Panc1 (cell line): ENCODE data around the gene ETFA. TPM values are rescaled to one million over a fixed set of nuclear protein-coding genes. Genes with fewer than 3 reads are reported as not detected.

ENCODE experiments used
- ATAC-seq: fragments of 200-7000 bp; cut with Tn5 transposase; 2 replicates; pipeline ENCODE4 v1.9.1; 2020; ENCODE audit warnings: mild to moderate bottlenecking, moderate library complexity
- BruUV-seq: library from RNA; stranded (reverse); fragments of 400-500 nt; replicated peaks from 2 replicates; lab custom pipeline; 2021; lab: Mats Ljungman, UMichigan
- CTCF ChIA-PET: fragments of 300-600 bp; sonication (Branson Sonifier 250); formaldehyde crosslinking; loops from one replicate; lab custom pipeline; 2022; ENCODE audit warnings: antibody characterized with exemption; lab: Charles Lee
- POLR2A ChIA-PET: fragments of 300-600 bp; sonication (Branson Sonifier 250); formaldehyde crosslinking; loops from one replicate; lab custom pipeline; 2022; ENCODE audit warnings: antibody characterized with exemption; lab: Charles Lee
- DNase-seq: peaks from one replicate; pipeline ENCODE4 v3.0.0-alpha.2; 2010; ENCODE audit warnings: low read depth, low spot score
- H3K27ac ChIP-seq: 2 replicates; pipeline ENCODE4 v1.5.1; 2011; ENCODE audit warnings: mild to moderate bottlenecking, low read length, inconsistent platforms
- H3K27me3 ChIP-seq: fragments of 200-500 bp; sonication (Bioruptor generic); 2 replicates; pipeline ENCODE4 v1.6.0; 2014; ENCODE audit warnings: low read length, inconsistent platforms; ENCODE audit not compliant: control insufficient read depth, insufficient read depth
- H3K36me3 ChIP-seq: fragments of 200-500 bp; sonication (Bioruptor generic); 2 replicates; pipeline ENCODE4 v1.5.1; 2014; ENCODE audit warnings: inconsistent platforms, mild to moderate bottlenecking, low read length, moderate library complexity; ENCODE audit not compliant: control insufficient read depth, insufficient read depth
- H3K4me1 ChIP-seq: 2 replicates; pipeline ENCODE4 v1.5.1; 2011; ENCODE audit warnings: inconsistent platforms, mild to moderate bottlenecking, low read length, moderate library complexity; ENCODE audit not compliant: control insufficient read depth, insufficient read depth
- H3K4me3 ChIP-seq, 2 experiments: 2 replicates each; pipeline ENCODE4 v1.5.1; 2011 to 2012; ENCODE audit warnings: low read depth in 2 of 2, low read length in 2 of 2, mild to moderate bottlenecking in 2 of 2, inconsistent platforms in 1 of 2, moderate library complexity in 1 of 2
- H3K9me3 ChIP-seq: fragments of 200-500 bp; sonication (Bioruptor generic); 2 replicates; pipeline ENCODE4 v1.5.1; 2014; ENCODE audit warnings: low read depth, mild to moderate bottlenecking, inconsistent platforms, low read length, moderate library complexity; ENCODE audit not compliant: control insufficient read depth, insufficient read depth
- CTCF ChIP-seq: fragments of 450-650 bp; IDR thresholded peaks from 2 replicates; pipeline ENCODE4 v1.5.1; 2017; ENCODE audit warnings: mild to moderate bottlenecking
- POLR2AphosphoS5 ChIP-seq: IDR thresholded peaks from 2 replicates; pipeline ENCODE4 v1.6.1; 2012; ENCODE audit warnings: mild to moderate bottlenecking, low read depth, low read length, moderate library complexity
- REST ChIP-seq, 2 experiments: IDR thresholded peaks; 2 replicates each; pipeline ENCODE4 v1.6.1; 2011 to 2012; ENCODE audit warnings: low read depth in 2 of 2, control low read depth in 1 of 2, low read length in 1 of 2, mild to moderate bottlenecking in 1 of 2, moderate library complexity in 1 of 2; ENCODE audit not compliant: insufficient read depth in 1 of 2
- SIN3A ChIP-seq: IDR thresholded peaks from 2 replicates; pipeline ENCODE4 v1.6.1; 2012; ENCODE audit warnings: low read depth, mild to moderate bottlenecking, low read length, moderate library complexity, borderline replicate concordance; ENCODE audit not compliant: insufficient read depth
- TCF7L2 ChIP-seq: IDR thresholded peaks from 2 replicates; pipeline ENCODE4 v1.6.1; 2011; ENCODE audit warnings: mild to moderate bottlenecking, low read depth, low read length, inconsistent platforms
- in situ Hi-C: cut with HindIII; loops from 2 replicates; pipeline ENCODE4 v1.10.0; 2016; ENCODE audit warnings: low sequenced_read_pairs, low pct_unique_long_range_greater_than_20kb
- intact Hi-C: fragments of 100-400 bp; cut with micrococcal nuclease; formaldehyde crosslinking; loops from one replicate; pipeline ENCODE4 v1.10.0; 2022; ENCODE audit not compliant: unreplicated experiment
- total RNA-seq: library from RNA; stranded (reverse); gene quantifications from one replicate; pipeline ENCODE4 v1.2.1, GENCODE V29; 2021; ENCODE audit not compliant: unreplicated experiment

ETFA gene
- total RNA-seq, 1 experiment from 2014 or later, result 159 TPM

DNA sequence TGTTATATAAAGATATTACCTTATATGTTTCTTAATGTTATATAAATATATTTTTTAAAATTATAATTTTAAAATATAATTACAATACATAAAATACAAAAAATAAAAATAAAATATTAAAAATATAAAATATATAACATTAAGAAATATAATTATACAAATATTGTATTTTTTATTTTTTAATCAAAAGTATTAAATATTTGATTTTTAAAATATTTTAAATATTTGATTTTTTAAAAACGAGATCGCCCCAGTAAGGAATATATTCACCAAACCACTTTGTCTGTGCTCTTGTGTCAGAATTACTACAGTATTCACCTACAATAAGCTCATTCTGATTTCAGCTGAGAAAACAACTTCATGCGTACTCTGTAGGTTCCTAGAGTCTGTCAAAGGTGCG is 89.1 kb downstream of the ETFA start:
- ChIA-PET CTCF (no interaction called here), POLR2A (no interaction called here)
- Histone ChIP-seq H3K36me3 (no peaks in the 10 kb centered on the region; the same call in 1 of the 2 replicates), H3K4me3 (no peak overlapping the region), H3K9me3 (peaks cover 6% of the 10 kb centered on the region; the same call in 1 of the 2 replicates), H3K27me3 (no peaks in the 10 kb centered on the region), H3K4me1 (peaks cover 7% of the 10 kb centered on the region), H3K27ac (no peak overlapping the region)
- no peak for TF ChIP-seq CTCF
- TF ChIP-seq SIN3A, result no peak
- no peak for TF ChIP-seq REST (IDR thresholded peaks at IDR 0.05; ENCODE audit: insufficient read depth in 1 of 2, low read depth in 2 of 2, low read length in 1 of 2)
- no peak for TF ChIP-seq POLR2AphosphoS5
- TF ChIP-seq TCF7L2, result no peak
- in situ Hi-C loops, result no loop called here
- intact Hi-C loops, result no loop called here
- ATAC-seq (no peak), DNase-seq (no peak)
- BruUV-seq, result no TSS peak

GRCh38 chr15:76221085-76221767 is 90.0 kb downstream of the ETFA start:
- no TSS peak for BruUV-seq
- H3K27ac ChIP-seq, result no peak overlapping the region
- CTCF ChIA-PET, result no interaction called here

More at GRCh38 chr15:76221085-76221767, 90.0 kb downstream of the ETFA start:
- no peaks in the 10 kb centered on the region; the same call in 1 of the 2 replicates for H3K36me3 ChIP-seq
- TF ChIP-seq POLR2AphosphoS5 (no peak), REST (IDR thresholded peaks at IDR 0.05; ENCODE audit: insufficient read depth in 1 of 2, low read depth in 2 of 2, low read length in 1 of 2) (no peak), TCF7L2 (no peak), CTCF (no peak), SIN3A (no peak)
- H3K4me1 ChIP-seq, result peaks cover 11% of the 10 kb centered on the region
- peaks cover 6% of the 10 kb centered on the region; the same call in 1 of the 2 replicates for H3K9me3 ChIP-seq
- POLR2A ChIA-PET, result no interaction called here
- DNase-seq (no peak), ATAC-seq (no peak)
- in situ Hi-C loops, result no loop called here
- no peak overlapping the region for H3K4me3 ChIP-seq
- intact Hi-C loops, result no loop called here
- H3K27me3 ChIP-seq, result no peaks in the 10 kb centered on the region
